Upper lobe of left lung (tissue), 6 donors: ENCODE measurements around the gene KLKB1. TPM values are rescaled to one million over a fixed set of nuclear protein-coding genes. Genes with fewer than 3 reads are reported as not detected.

ENCODE experiments used
- ATAC-seq, 2 donors: fragments of 200-7000 bp; cut with Tn5 transposase; one replicate each; pipeline ENCODE4 v1.9.1; 2022; ENCODE audit warnings: mild to moderate bottlenecking in 2 of 2, moderate library complexity in 2 of 2; ENCODE audit not compliant: low FRiP score in 2 of 2
- DNase-seq, 2 donors: peaks; one replicate each; pipeline ENCODE4 v3.0.0-alpha.2; 2019 to 2020
- H3K27ac ChIP-seq, 4 donors: fragments of 200-600 bp; sonication (generic); one replicate each; pipeline ENCODE4 v1.5.1; 2016 to 2019
- H3K27me3 ChIP-seq, 4 donors: fragments of 200-600 bp; sonication (generic); one replicate each; pipeline ENCODE4 v1.5.1; 2017 to 2019
- H3K36me3 ChIP-seq, 4 donors: fragments of 200-600 bp; sonication (generic); one replicate each; pipeline ENCODE4 v1.5.1; 2016 to 2019
- H3K4me1 ChIP-seq, 4 donors: fragments of 200-600 bp; sonication (generic); one replicate each; pipeline ENCODE4 v1.5.1; 2018 to 2019
- H3K4me3 ChIP-seq, 4 donors: fragments of 200-600 bp; sonication (generic); one replicate each; pipeline ENCODE4 v1.5.1; 2017 to 2019; ENCODE audit warnings: mild to moderate bottlenecking in 2 of 4, moderate library complexity in 1 of 4
- H3K9me3 ChIP-seq, 4 donors: fragments of 200-600 bp; sonication (generic); one replicate each; pipeline ENCODE4 v1.5.1; 2018 to 2019
- EP300 ChIP-seq, 4 donors: sonication (generic); formaldehyde crosslinking; IDR thresholded peaks; one replicate each; pipeline ENCODE4 v1.5.1; 2017; ENCODE audit warnings: antibody characterized with exemption in 4 of 4, control low read depth in 2 of 4
- POLR2A ChIP-seq, 4 donors: fragments of 450-650 bp; IDR thresholded peaks; one replicate each; pipeline ENCODE4 v1.5.1; 2016 to 2017; ENCODE audit warnings: antibody characterized with exemption in 4 of 4, mild to moderate bottlenecking in 2 of 4
- POLR2AphosphoS5 ChIP-seq, 2 donors: sonication (generic); formaldehyde crosslinking; IDR thresholded peaks; one replicate each; pipeline ENCODE4 v1.5.1; 2017; ENCODE audit warnings: antibody characterized with exemption in 2 of 2
- WGBS, 2 donors: methylation state at CpG; one replicate each; pipeline ENCODE4 v1.1.5; 2017 to 2018; 5-methylcytosine and 5-hydroxymethylcytosine counted together
- total RNA-seq, 6 donors: library from RNA; depleted of rRNA in 4 of 6; stranded (reverse); fragments of >200 nt in 4 of 6; gene quantifications; one replicate each; pipeline versions ENCODE4 v1.1.0 to v1.2.1, GENCODE V29; 2016 to 2021
- TF ChIP-seq, protein P1 (sequence below), 6 experiments: fragments of 450-650 bp in 4 of 6; fragments of 200-600 bp in 2 of 6; sonication (generic) in 2 of 6; IDR thresholded peaks; one replicate each; pipeline ENCODE4 v1.5.1; 2016 to 2019; ENCODE audit warnings: antibody characterized with exemption in 6 of 6
- donor health status: DM: no; HTN: no; CAD: no; lungs with moderate emphysema.
- donor health status: DM: no; HTN: yes; CAD: no; lungs with severe emphysema.

KLKB1 gene
- total RNA-seq, 6 donors from 2014 or later = 0.40 to 4.7 (median 0.89) TPM; not detected in 1

GRCh38 chr4:186297013-186297645 is 69.8 kb downstream of the KLKB1 start:
- no peaks in the 10 kb centered on the region for H3K27me3 ChIP-seq
- DNase-seq (peak in 1 of 2 donors; percentile 77), ATAC-seq (no peak)
- no peaks in the 10 kb centered on the region for H3K4me1 ChIP-seq
- no peak overlapping the region for H3K4me3 ChIP-seq
- H3K9me3 ChIP-seq = no peaks in the 10 kb centered on the region
- WGBS, 2 donors = 46 to 51% methylated on average over 21 of the region's 21 CpGs
- TF ChIP-seq POLR2AphosphoS5 (IDR thresholded peaks at IDR 0.05) (no peak), POLR2A (IDR thresholded peaks at IDR 0.05) (no peak), EP300 (IDR thresholded peaks at IDR 0.05) (no peak)
- TF ChIP-seq, protein P1, sequence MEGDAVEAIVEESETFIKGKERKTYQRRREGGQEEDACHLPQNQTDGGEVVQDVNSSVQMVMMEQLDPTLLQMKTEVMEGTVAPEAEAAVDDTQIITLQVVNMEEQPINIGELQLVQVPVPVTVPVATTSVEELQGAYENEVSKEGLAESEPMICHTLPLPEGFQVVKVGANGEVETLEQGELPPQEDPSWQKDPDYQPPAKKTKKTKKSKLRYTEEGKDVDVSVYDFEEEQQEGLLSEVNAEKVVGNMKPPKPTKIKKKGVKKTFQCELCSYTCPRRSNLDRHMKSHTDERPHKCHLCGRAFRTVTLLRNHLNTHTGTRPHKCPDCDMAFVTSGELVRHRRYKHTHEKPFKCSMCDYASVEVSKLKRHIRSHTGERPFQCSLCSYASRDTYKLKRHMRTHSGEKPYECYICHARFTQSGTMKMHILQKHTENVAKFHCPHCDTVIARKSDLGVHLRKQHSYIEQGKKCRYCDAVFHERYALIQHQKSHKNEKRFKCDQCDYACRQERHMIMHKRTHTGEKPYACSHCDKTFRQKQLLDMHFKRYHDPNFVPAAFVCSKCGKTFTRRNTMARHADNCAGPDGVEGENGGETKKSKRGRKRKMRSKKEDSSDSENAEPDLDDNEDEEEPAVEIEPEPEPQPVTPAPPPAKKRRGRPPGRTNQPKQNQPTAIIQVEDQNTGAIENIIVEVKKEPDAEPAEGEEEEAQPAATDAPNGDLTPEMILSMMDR (IDR thresholded peaks at IDR 0.05) = peak; percentile 25 to 56 (median 52)
- no peaks in the 10 kb centered on the region for H3K36me3 ChIP-seq
- H3K27ac ChIP-seq = no peak overlapping the region

DNA sequence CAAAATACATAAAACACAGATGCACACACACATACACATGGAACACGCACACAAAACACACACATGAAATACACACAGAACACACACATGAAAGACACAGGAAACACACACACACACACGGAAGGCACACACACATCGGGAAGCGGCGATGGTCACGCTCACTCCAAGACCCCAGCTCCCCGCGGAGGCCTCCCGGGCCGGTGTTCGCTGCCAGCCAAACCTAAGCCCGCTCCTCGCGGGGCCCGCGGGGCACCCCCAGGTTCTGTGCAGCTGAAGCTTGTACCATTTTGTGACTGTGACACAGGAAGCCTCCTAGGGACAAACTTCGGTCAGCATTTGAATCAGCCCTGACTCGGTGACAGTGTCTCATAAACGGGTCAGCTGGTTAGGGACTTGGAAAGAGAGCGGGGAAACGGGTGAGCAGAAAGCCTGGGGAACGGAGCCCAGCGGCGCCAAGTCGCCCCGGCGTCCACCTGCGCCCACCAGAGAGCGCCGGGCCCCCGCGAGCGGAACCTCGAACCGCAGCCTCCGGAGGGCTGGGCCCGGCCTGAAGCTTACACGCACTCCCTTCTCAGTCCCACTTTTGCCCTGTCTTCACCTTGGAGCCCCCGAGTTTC is 70.8 kb downstream of the KLKB1 start:
- H3K36me3 ChIP-seq = no peaks in the 10 kb centered on the region
- H3K4me3 ChIP-seq = no peak overlapping the region
- H3K27ac ChIP-seq = no peak overlapping the region
- TF ChIP-seq, protein P1 (IDR thresholded peaks at IDR 0.05) = no peak
- TF ChIP-seq POLR2A (IDR thresholded peaks at IDR 0.05) = no peak
- TF ChIP-seq EP300 (IDR thresholded peaks at IDR 0.05) = no peak
- no peak for TF ChIP-seq POLR2AphosphoS5 (IDR thresholded peaks at IDR 0.05)
- peak in 1 of 2 donors; percentile 20 for ATAC-seq
- H3K27me3 ChIP-seq = no peaks in the 10 kb centered on the region
- no peaks in the 10 kb centered on the region for H3K9me3 ChIP-seq
- DNase-seq = peak in 1 of 2 donors; percentile 82
- 35 to 48% methylated on average over 30 to 35 of the region's 39 CpGs for WGBS, 2 donors
- no peaks in the 10 kb centered on the region for H3K4me1 ChIP-seq

- TF ChIP-seq, protein P1 (IDR thresholded peaks at IDR 0.05) = no peak
- TF ChIP-seq POLR2AphosphoS5 (IDR thresholded peaks at IDR 0.05) (no peak), EP300 (IDR thresholded peaks at IDR 0.05) (no peak), POLR2A (IDR thresholded peaks at IDR 0.05) (no peak)
- WGBS, 2 donors = 82 to 92% methylated on average over 5 of the region's 5 CpGs
- H3K36me3 ChIP-seq = no peaks in the 10 kb centered on the region
- ATAC-seq (no peak), DNase-seq (no peak)
- no peak overlapping the region for H3K27ac ChIP-seq
- H3K4me1 ChIP-seq = no peaks in the 10 kb centered on the region
- H3K27me3 ChIP-seq = no peaks in the 10 kb centered on the region
- no peak overlapping the region for H3K4me3 ChIP-seq
- H3K9me3 ChIP-seq = no peaks in the 10 kb centered on the region
Measured at GRCh38 chr4:186299291-186299690, 72.0 kb downstream of the KLKB1 start.

GRCh38 chr4:186300659-186301390 is 73.5 kb downstream of the KLKB1 start:
- no peak for TF ChIP-seq EP300 (IDR thresholded peaks at IDR 0.05)
- TF ChIP-seq POLR2AphosphoS5 (IDR thresholded peaks at IDR 0.05) = no peak
- TF ChIP-seq, protein P1 (IDR thresholded peaks at IDR 0.05) = no peak
- TF ChIP-seq POLR2A (IDR thresholded peaks at IDR 0.05) = no peak
- ATAC-seq = no peak
- WGBS, 2 donors = 88 to 91% methylated on average over 6 of the region's 6 CpGs

More at GRCh38 chr4:186300659-186301390, 73.5 kb downstream of the KLKB1 start:
- H3K4me1 ChIP-seq = no peaks in the 10 kb centered on the region
- H3K4me3 ChIP-seq = no peak overlapping the region
- no peak for DNase-seq
- no peaks in the 10 kb centered on the region for H3K36me3 ChIP-seq
- H3K27ac ChIP-seq = no peak overlapping the region
- no peaks in the 10 kb centered on the region for H3K27me3 ChIP-seq
- no peaks in the 10 kb centered on the region for H3K9me3 ChIP-seq
